Measurements from ENCODE around the gene R3HDM4.

DNA sequence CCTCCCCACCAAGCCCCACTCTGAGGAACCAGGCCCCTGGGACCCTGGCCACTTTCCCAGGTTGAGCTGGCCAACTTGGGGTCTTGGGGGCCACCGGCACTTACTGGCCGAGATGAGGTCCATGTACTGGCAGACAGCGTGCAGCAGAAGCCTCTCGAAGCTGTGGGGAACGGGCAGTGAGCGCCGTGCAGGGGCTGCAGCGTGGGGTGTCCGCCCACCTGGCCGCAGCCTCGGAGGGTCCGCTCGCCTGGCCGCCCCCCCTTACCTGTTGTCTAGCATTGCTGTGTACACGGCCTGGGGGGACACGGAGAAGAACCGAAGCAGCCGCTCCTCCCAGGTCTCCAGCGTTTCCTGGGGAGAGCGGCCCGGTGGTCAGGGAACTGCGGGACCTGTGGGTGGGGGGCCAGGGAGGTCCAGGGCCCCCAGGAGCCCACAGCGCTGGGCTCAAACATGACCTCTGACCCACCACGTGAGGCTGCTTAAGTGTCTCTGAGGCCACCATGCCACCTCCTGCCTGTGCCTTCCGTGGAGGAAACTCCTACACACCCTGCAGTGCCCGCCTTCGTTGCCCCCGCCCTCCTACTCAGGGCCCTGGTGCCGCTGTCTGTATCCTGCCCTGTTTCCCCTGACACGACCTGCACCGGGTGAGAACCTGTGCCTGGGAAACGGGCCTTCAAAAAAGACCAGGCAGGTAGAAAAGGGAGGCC, 13.5 kb downstream of the R3HDM4 start:
- TF ChIP-seq POLR2A (IDR thresholded peaks at IDR 0.05), result no peak
- TF ChIP-seq, protein P1, sequence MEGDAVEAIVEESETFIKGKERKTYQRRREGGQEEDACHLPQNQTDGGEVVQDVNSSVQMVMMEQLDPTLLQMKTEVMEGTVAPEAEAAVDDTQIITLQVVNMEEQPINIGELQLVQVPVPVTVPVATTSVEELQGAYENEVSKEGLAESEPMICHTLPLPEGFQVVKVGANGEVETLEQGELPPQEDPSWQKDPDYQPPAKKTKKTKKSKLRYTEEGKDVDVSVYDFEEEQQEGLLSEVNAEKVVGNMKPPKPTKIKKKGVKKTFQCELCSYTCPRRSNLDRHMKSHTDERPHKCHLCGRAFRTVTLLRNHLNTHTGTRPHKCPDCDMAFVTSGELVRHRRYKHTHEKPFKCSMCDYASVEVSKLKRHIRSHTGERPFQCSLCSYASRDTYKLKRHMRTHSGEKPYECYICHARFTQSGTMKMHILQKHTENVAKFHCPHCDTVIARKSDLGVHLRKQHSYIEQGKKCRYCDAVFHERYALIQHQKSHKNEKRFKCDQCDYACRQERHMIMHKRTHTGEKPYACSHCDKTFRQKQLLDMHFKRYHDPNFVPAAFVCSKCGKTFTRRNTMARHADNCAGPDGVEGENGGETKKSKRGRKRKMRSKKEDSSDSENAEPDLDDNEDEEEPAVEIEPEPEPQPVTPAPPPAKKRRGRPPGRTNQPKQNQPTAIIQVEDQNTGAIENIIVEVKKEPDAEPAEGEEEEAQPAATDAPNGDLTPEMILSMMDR (IDR thresholded peaks at IDR 0.05), result no peak
